ENCODE data around the gene ABCC3.
A peak's percentile ranks its signal among the peaks of the same experiment; 100 is the strongest.

Gene ABCC3

DNA sequence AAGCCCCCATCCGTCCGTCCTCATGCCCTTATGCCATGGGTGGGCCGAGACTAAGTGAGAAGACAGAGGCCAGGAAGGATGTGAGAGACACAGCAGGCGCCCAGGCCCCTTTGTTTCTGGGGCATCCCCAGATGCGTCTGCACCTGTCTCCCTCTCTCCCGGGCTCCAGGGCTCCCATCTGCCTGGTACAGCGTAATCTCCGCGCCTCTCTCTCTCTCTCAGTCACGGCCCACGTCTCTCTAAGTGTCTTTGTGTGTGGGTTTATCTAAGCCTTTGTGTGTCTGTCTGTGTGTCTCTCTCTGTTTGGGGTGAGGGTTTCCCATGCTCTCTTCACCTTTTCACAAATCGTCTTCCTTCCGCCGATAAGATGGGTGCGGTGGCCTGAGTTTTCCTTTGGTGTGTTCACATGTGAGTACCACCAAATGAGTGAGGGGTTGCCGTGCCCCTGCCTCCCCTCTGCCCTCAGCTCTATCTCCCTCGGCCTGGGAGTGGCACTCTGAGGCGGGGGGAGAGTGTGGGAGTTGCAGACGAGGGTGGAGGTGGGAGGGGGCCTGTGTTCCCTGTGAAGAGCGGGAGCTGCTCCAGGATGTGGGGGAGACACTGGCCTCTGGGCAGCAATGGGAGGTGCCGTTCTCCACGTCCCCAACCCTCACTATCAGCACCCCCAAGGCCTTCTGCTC lies 25.8 kb upstream of the ABCC3 start:
- DNase-seq, result no peak

DNA sequence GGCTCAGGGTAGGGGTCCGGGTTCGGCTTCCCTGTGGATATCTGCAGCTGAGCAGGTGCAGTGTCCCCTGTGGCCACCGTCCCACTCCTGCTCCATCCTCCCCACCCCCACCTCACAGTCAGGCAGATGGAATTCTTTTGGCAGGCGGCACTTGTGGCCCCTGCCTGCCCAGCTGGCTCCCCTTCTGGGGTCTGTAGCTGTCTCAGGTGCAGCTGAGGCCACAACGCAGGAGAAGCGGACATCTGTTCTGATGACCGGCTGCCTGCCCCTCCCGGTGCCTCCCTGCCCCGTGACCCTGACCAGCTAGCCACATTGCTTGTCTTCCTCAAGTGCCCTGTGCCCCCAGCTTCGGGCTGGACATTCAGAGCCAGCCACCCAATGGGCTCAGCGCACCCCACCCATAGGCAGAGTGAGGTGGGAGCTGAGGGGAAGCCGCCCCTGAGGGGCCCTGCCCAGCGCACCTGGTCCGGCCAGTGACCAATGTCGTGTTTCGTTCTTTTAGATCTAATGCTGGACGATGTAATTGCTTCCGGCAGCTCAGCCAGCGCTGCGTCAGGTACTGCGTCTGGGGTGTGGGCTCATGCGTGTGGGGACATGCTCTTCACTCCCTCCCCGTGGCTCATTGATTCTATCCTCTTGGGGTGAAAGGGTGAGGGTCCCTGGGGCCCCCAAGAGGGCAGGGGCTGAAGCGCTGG lies 25.2 kb upstream of the ABCC3 start:
- DNase-seq, result no peak

DNA sequence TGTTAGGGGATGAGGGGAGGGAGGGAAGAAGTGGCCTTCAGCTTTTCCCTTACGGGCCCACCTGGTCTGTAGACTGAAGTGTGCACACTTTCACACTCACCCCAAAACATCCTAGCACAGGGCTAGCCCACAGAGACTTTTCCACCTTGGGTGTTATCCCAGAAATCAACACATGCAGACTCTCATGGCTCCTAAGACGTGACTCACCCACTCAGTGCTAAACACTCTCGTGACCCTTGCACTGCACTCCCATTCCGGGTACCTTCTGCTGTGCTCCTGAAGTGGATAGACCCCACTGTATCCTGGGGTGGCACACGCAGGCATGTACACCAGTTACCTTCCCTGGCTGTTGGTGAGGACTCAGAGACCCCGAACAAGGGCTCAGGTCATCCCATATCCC lies 23.0 kb upstream of the ABCC3 start:
- DNase-seq, result no peak

DNA sequence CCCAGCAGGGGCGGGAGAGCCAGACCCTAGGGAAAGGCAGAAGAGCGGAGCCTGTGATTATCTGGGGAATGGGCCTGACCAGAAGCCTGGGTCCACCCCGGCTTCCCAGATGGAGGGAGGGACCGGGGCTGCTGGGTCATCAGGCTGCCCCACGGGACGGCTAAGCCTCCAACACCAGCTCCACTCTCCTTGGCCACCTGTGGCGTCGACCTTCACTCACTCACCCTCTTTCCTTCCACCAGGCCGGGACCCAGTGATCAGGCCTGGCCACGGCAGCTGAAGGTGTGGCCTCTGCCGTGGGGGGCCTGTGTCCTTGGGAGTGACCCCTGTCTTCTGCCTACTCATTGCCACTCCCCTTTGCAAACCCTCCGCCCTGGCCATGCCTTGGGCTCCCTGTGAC lies 22.4 kb upstream of the ABCC3 start:
- DNase-seq, result no peak

DNA sequence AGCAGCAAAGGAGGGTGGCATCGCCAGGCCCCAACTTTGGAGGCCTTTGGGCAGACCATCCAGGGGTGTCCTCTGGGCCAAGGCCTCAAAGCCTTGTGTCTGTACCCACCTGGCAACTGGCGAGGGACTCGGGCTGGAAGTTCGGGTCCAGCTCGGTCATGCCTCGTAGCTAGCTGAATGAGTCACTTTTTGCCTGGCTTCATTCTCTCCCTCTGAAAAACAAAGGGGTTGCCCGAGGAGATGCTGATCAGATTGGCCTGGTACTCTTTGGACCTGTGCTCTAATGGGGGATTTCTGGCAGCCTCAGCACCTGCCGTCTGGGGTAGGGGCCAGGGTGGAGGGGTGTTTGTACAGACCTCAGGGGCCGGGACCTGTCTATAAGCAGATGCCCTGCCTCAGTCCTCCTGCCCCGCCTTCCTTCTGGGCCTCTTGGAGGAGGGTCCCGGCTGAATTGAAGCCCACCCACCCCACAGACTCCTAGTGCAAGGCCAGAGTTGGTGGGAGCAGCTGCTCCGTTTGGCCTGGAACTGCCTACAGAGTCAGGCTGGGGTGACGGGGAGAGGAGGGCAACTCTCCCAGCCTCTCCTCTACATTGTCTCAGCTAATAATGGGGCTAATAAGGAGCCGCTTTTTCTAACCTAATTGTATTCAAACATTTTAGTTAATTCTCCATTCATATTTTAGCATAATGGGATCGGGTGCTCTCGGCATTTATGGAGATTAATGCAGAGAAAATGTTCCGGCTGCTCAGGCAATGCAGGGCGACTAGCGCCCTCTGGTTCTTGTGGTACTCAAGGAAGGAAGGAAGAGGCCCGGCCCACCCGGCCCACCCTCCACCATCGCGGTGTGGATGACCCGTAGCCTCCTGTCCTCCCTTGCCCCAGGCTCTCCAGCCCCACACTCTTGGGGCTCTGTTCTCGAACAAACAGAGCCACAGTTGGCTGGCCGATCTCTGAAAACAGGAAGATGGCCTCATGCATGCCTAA lies 21.4 kb upstream of the ABCC3 start:
- DNase-seq, result no peak

DNA sequence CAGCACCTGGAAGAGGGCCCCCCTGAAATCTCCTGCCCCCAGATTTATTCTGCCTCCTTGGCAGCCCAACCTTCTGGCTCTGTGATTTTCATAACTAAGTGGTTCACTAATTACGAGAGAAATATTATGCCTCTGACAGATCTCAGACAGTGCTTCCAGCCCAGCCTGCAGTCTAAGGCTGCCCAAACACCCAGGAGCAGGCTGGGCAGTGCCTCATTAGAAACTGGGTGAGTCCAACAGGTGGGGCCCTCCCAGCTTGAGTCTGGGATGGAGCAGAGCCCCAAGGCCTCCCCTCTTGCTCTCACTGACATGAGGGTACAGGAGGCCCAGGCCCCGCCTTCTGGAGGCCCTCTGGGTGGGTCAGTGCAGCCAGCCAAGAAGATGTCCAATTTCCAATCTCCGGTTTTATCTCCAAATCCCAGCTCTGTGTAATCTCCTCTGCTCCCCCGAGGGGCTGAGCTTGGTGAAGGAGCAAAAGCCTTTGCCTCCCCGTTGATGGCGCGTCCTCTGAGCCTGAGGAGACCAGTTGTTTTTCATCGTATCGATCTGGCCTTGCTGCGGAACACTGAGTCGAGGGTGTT lies 20.1 kb upstream of the ABCC3 start:
- no peak for DNase-seq

DNA sequence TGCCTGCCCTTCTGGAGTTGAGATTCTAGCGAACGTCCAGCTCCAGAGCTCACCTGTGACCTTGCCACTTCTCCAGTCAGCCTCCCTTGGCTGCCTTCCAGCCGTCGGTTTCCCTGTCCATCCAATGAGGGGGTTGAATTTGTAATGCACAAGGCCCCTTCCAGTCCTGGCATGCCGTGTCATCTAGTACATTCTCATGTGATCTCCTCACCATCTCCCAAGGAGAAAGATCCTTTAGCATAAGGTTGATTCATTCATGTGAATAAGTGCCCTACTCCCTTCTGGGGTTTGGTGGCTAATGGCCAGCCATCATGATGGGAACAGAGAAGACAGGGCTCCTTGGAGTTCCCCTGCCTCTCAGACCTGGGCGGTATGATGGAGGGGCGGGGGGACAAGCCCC lies 18.9 kb upstream of the ABCC3 start:
- DNase-seq, result no peak

DNA sequence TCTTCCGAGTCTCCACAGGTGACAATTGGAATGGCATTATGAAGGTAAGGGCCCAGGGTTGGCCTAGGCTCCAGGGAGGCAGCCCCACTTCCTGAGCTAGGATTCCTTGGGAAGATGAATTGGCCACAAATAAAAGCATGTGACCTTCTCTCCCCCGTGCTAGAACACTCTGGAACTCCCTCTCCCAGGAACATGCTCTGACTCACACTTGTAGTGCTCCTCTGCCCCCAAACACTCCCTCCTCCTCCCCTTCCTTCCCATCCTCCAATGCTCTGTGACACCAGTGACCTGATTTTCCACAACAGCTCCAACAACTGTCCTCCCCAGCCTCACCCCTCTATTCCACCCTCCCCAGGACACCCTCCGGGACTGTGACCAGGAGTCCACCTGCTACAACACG lies 16.4 kb upstream of the ABCC3 start:
- no peak for DNase-seq

DNA sequence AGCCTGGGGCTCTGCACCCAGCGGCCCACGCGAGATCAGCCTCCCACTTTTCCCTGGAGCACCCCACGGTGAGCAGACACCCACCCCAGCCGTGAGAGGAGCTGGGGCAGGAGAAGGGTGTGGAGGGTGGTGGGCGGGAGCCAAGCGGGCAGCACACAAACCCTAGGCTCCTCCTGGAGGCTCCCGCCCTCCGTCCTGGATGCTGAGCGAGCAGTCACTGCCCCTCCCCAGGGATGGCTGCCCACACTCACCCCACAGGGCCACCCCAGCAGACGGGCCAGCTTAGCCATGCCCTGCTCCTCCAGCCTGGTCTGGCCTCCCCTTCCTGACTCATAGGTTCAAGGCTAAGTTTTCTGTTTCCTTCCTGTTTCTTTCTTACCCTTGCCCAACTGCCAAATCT lies 15.7 kb upstream of the ABCC3 start:
- DNase-seq, result no peak

DNA sequence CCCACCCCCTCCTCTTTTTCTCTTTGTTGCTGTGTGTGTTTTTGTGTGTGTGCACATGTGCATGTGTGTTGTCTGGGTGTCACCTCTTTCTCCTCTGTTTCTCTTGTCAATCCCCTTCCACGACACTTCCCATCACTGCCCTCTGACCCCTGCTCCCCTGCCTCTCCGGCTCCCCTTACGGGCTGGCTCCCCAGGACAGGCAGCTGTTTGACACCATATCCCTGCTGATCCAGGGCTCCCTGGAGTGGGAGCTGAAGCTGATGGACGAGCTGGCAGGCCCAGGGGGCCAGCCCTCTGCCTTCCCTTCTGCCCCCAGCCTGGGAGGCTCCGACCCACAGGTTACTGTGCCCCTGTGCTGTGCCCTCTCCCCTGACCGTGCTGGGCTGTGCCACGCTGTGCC lies 15.2 kb upstream of the ABCC3 start:
- no peak for DNase-seq

DNA sequence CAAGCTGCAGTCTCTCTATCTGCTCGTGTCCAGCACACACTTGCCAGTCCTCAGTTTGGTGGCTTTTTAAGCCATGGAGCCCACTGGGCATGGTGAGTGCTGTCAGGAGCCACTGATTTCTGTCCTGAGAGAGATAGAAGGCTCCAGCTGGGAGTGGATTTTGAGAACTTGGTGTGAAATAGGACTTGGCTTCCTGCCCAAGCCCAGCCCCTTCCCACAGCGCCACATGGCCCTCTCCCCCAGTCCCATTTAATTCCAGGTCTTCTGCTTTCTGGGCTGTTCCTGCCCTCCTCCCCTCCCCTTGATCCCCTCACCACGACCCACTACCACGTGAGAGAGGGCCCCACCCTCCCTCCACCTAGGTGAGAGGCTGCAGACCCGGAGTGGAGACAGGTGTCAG lies 14.4 kb upstream of the ABCC3 start:
- no peak for DNase-seq

DNA sequence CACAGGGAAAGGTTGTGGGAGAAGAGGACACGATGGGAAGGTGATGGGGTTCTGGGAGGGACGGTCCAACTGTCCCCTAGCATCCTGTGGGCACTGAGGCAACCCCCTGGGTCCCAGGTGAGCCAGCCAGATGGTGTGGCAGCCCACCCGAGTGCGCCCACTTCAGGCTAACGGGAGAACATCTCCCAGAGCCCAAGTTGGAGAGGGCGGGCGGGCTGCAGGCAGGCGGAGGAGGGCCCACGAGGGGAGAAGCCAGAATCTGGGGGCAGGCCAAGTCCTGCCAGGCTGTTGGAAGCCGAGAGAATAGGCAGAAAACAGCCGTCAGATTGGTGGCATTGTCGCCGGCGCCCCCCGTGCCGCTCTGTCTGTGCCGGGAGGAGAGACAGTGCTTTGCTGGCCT lies 13.8 kb upstream of the ABCC3 start:
- no peak for DNase-seq

DNA sequence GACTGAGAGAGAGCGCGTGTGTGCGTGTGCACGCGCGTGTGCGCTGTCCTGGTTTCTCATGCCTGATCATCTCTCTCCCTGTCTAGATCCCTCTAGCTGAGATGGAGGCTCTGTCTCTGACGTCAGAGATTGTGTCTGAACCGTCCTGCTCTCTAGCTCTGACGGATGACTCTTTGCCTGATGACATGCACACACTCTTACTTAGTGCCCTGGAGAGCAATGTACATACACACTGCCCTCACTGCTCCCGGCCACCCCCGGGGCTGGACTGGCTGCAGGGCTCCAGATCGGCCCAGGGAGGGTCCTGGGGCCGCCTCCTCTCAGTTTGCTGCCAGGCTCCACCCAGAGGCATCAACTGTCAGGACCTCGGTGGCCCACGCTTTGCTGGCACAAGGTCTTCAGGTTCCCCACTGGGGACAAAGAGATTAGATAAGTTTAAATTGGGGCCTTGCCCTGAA lies 13.1 kb upstream of the ABCC3 start:
- DNase-seq, result no peak

DNA sequence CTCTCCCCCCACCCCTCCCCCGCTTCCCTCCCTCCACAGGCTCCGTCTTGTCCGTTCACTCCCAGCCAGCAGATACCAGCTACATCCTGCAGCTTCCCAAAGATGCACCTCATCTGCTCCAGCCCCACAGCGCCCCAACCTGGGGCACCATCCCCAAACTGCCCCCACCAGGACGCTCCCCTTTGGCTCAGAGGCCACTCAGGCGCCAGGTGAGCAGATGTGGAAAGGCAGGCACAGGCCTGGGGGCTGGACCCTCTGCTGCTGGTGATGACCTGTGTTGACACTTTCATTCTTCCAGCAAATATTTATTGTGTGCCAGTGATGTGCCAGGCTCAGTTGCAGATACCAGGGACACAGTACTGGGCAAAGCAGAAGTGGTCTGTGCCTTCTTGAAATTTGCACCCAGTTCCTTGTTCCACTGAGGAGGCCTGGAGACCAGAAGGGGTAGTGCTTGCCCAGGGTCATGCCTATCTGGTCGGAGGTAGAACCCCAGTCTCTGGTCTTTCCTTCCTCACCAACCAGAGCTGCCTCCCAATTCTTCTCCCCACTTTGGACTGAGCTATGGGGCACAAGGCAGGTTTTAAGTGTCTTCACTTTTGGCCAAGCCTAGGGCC lies 10.3 kb upstream of the ABCC3 start:
- no peak for DNase-seq

DNA sequence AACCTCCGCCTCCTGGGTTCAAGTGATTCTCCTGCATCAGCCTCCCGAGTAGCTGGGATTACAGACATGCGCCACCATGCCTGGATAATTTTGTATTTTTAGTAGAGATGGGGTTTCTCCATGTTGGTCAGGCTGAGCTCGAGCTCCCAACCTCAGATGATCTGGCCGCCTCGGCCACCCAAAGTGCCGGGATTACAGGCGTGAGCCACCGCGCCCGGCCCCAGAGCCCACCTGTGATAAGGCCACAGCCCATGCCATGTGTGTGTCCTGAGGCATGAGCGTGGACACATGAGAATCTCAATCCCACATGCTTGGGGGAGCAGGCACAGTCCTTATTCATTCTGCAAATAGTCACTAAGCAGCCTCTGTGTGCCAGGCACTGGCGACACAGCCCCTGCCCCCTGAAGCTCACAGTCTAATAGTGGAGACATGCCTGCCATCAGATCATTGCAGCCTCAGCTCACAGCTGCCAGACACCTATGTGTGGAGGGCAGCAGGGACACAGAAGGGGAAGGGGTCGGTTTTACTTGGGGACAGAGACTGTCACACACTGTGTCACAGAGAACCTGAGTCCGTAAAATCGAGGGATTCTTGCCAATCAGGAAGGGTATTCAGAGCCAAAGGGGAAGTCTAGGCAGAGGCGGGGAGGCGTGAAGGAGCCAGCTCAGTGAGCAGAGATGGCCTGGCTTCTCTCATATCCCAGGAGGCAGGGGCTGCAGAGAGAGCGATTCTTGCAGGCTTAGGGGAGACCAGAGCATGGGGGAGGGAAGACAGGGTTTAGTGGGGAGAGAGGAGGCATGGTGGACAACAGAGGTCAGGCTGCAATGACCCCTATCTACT lies 9.4 kb upstream of the ABCC3 start:
- no peak for DNase-seq

DNA sequence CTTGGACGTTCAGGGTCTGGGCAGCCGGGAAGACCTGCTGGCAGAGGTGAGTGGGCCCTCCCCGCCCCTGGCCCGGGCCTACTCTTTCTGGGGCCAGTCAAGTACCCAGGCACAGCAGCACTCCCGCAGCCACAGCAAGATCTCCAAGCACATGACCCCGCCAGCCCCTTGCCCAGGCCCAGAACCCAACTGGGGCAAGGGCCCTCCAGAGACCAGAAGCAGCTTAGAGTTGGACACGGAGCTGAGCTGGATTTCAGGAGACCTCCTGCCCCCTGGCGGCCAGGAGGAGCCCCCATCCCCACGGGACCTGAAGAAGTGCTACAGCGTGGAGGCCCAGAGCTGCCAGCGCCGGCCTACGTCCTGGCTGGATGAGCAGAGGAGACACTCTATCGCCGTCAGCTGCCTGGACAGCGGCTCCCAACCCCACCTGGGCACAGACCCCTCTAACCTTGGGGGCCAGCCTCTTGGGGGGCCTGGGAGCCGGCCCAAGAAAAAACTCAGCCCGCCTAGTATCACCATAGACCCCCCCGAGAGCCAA lies 8.6 kb upstream of the ABCC3 start:
- peak; percentile 35 for DNase-seq

DNA sequence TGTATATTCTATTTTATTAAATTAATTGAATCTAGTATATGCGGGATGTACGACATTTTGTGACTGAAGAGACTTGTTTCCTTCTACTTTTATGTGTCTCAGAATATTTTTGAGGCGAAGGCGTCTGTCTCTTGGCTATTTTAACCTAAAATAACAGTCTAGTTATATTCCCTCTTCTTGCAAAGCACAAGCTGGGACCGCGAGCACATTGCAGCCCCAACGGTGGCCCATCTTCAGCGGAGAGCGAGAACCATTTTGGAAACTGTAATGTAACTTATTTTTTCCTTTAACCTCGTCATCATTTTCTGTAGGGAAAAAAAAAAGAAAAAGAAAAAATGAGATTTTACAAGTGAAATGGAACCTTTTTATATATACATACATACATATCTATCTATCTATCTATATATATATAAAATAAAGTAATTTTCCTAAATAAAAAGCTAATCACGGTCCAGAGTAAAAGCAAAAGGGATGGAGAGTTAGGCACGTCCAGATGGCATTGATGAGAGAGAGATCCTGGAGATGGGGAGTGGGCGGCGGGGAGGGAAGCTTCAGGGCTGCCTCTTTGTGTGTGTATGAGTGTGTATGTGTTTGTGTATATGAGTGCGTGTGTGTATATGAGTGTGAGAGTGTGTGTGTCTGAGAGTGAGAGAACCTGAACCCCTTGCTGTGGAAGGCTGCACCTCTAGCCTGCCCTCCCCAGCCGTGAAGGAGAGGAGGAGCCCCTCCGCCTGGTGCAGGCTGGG lies 7.5 kb upstream of the ABCC3 start:
- DNase-seq, result no peak

DNA sequence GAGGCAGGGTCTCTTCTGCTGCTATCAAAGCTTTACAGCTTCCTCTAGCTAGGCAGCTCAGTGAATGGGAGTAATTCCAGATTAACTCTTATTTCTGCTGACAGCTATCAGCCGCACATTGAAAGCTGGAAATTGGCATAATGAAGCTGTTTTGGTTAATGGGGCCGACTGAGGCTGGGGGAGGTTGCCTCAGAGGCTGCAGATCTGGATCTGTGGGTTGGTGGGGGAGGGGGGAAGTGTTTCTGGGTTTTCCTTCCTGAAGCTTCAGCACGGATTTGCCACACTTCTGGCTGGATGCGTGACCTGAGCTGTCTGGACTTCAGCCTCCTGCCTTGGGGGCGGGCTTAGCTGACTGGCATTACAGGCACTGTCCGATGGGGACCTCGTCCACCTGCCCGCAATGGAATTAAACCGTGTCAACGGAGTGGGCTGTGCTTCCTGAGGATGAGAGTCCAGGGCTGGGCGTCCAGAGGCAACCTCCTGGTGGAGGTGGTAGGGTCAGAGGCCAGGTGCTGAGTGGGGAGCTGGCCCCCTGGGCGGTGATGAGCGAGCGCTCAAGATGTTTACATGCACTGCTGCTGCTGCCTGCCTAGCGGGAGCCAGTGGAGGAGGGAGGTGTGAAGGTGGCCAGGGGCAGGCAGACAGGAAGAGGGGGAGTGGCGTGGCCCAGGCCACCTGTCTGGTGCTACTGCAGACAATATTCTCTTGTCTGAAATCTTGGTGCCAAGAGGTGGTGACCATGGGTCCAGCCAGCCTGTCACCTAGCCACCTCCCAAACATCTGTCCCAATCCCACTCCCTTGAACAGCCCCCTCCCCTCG lies 6.7 kb upstream of the ABCC3 start:
- DNase-seq, result no peak

DNA sequence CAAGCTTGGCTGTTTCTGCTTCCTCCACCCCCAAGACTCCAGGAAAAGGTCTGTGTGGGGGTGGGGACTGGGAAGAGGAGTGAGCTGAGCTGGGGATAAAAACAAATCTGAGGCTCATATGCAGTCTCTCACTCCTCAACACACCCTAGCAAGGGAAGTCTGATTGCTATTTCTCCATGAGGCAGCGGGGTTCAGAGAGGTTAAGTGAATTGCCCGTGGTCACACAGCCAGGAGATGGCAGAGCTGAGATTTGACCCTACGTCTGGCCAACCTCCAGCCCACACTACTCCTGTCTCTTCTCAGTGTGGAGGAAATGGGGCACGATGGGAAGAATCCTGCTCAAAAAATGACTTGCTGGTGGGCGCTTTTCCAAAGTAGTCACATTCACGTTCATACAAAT lies 4.8 kb upstream of the ABCC3 start:
- DNase-seq, result no peak
